Fibroblast of skin of back (primary cell): ENCODE results near the gene HOXB2.
A peak's percentile ranks its signal among the peaks of the same experiment; 100 is the strongest.

ENCODE experiments used
- DNase-seq: peaks from one replicate; pipeline ENCODE4 v3.0.0-alpha.2; 2013

The HOXB2 gene

DNA sequence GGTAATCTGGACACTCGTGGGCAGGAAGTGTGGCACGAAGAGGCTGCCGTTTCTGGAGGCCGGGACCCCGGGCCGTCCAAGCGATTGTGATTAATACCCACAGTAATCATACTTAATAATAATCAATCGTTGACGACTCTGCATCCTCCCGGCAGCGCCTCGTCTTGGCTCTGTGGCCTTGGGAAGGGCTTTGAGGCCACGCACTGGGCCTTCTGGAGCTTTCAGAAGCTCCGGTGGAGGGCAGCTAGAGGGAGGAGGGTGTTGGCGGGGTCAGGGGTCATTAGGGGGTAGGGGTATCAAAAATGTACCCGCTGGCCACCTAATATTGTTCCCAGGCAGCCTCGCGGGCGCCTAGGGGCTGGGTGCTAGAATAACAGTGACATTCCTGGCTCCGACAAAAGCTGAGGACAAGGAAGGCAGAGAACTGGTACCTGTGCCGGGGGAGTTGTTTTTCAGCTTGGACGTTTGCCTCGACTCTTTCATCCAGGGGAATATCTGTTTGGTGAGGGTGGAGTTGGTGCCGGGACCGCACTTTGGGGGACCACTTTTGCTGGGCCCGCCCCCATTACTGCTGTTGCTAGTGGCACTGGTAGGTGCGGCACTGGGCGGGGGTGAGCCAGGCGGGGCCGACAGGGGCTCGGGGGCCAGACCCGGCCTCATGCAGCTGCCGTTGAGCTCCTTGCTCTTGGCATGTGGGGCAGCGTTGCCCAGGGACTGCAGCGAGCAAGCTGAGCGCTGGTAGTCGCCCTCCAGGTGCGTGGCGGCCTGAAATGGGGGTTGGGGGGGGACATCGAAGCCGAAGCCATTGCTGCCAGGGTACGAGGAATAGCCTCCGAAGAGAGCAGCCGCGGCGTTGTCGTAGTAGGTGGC, 6.9 kb upstream of the HOXB2 start:
- DNase-seq = no peak

DNA sequence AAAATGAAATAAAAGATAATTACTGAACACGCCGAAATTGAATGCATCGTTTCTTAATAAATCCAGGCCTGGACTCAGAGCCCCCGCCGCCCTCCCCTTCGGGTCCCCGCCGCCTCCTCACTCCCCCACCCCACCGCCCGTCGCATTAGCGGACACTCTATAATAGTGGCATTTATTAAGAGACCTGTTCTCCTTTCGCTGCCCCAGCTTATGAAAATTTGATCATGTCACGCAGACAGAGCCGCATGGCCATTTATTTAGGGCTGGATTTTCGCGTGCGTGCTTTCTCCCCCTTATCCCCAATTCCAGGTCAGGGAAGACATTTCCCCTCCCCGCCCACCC, 6.3 kb upstream of the HOXB2 start:
- DNase-seq = no peak

DNA sequence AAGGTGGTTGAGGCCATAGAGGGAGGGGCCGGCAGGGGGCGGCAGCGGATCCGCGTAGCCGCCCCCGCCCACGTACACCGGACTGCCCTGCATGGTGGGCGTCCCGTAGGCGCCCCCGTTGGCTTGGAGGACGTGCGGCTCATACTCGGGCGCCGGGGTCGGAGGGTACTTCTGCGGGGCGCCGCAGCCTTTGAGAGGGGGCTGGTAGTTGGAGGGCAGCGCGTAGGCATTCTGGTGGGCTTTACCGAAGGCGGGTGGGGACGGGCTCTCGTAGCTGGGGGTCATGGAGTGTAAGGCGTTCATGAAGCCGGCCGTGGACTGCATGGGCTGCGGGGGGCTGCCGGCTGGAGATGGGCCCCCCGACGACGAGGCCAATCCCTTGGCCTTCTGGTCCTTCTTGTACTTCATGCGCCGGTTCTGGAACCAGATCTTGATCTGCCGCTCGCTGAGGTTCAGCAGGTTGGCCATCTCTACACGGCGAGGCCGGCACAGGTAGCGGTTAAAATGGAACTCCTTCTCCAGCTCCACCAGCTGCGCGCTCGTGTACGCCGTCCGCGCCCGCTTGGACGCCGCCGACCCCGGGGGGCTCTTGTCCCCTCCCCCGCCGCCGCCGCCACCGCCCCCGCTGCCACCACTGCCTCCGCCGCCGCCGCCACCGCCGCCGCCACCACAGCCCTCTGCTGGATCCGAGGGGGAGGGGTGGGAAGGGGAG, 5.7 kb upstream of the HOXB2 start:
- DNase-seq = no peak

DNA sequence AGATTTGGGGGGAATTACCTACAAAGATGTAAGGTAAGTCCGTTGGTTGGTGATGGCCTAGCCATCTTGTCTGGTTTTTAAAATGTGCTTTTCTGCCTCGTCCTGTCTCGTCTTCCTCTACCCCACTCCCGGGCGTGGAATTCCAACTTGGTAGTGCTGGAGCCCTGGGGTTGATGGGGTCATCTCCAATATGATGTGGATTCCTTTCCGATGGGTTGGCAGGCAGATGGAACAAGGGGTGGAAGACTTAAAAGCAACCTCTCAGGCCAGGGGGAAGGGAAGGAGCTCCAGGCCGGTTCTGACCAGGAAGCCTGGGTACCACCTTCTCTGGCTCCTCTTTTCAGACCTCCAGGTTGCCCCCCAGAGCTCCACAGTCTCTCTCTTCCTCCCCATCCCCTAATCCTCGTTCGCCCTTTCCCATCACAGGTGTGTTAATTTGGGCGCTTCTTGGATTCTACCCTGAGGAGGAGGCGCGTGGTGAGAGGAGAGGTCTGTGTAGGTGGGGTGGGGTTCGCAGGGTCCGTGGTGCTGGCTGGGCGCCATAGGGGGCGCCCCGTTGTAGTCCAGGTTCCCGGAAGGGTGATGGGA, 5.1 kb upstream of the HOXB2 start:
- no peak for DNase-seq

DNA sequence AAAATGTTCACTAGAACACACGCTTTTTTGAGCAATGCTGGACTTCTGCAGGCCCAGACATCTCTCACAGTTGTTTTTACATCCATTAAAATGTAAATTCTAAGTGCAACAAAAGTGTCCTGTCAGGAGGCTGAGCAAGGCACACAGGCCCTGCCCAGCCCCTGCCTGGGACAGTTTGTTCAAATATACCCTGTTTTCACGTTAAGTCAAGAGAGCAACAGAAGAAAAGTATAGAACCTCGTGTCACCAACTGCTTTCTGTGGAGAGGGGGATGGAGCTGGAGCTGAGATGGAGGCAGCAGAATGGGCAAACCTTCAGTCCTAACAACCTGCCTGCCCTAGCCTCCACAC, 4.3 kb upstream of the HOXB2 start:
- DNase-seq = no peak

DNA sequence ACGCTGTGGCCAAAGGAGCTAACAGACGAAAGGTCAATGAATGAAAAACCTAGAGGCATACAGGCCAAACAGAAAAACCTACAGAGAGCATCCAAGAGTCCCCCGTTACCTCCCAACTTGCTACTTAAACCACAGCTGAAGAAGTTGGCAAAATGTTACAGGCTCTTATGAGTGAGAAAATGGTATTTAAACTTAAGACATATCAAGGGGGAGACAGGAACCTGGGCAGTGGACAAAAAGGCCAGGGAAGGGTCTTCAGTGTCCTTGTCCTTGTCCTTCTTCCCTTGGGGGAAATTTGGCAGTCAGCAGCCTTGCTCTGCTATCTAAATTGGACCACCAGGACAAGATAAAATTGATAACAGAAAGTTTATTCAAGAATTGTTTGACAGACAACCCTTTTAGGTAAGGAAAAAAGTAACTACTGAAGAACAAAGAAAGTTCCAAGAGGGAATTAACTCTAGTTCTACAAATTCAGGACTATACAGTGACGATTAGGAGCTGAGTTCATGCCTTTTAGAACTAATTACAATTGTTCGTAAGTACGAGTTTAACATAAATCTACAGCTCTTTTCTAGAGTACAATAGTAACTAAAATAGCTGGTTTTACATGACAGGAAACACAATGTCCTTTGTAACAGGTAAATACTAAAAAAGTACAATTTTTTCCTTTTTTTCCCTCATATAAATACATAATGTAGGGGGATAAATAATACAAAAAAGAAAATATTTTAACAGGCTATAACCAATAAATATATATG, 3.8 kb upstream of the HOXB2 start:
- no peak for DNase-seq

DNA sequence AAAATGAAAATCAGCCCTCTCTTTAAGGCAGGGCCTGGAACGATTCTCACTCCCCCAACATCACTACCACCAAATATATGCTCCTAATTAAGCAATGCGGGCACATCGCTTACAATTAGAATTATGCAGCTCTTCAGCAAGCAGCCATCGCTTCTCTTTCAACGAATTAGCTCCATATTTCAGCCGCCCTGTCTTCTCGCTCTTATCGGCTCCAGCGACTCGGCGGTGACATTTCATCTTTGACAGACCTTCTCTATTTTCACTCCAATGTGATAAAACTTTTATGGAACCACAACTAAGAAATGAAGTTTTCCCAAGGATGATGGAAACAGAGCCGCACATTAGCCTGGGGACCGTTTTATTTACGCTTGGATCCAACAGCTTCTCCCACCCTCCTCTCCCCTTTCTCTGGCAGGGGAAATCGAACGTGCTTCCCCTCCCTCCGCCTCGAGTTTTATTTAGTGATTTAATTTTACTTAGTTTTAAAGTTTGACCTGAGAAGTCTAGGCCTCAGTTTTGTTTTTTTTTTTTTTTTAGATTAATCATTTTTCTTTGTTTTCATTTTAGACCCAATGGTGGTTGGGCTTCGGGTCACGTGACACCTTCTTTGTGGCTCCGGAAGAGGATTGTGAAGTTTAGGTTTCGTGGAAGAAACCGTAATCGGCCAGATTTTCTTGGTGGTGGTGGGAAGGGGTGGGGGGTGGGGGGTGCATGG, 3.1 kb upstream of the HOXB2 start:
- peak; percentile 83 for DNase-seq

DNA sequence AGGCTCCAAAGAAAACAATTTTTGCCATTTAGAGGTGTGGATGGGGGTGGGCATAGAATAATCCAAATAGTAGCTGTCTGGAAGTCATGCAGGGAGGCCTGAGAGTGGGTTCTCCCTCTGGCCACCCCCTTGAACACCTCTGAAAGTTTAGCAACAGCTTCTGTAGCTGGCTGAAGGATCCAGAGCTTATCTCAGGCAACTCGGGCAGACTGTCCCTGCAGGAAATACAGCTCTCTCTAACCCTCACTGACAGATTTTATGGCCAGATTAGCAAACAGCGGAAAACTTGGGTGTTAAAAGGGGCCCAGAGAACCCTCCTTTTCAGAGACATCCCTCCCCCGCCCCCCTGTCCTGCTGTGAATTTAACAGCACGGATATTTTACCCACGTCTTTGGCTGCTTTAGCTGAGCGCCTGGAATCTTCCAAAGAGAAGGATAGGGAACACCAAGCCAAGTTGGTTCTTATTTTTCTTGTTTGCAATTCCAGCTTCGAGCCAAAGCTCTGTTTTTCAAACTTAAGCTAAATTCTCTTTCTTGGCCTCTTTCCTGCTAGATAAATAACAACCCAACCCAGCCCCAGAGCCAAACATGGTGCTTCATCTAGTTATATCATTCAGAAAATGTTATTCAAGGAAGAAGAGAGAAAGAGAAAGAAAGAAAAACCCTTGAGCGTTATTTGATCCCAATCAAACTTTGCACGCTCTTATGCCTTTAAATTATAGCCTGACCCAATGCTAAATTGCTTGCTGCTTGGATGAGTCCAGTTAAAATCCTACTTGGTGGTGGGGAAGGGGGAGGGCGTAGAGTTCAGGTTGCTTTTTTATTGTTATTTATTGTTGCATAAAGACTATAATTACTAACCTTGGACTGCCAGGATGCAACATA, 2.3 kb upstream of the HOXB2 start:
- peak; percentile 33 for DNase-seq

DNA sequence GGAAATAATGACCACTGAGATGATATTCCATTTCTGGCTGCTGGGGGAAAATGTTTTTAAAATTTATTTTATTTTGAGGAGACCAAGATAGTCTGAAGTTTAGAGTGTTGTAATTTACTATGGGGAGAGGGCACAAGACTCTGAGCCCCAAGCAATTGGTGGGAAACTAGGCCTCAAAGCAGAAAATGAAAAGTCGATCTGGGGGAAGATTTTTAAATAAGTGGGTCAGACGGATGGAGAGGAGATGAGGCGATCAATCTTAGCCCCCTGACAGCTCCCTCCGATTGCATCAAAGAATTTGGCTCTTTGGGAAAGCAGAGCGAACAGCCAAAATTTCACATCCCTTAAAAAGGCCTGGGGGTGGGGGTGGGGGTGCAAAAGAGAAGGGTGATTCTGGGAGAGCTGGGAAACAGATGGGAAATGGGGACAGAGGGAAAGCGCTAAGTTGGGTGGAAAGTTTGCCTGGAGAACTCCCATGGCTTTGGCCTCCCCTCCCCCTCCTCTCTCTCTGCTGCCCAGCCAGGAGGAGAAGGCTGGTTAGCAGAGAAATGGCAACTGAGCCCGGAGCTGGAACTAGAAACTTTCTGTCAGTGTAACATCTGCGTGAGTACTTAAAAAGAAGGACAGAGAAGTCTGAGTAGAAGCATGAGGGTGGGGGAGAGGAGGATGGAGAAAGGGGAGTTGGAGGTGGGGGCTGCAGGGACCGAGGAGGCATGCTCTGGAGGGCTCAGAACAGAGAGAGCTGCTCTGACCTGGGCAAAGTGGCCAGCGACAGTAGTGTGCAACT, 1.4 kb upstream of the HOXB2 start:
- DNase-seq = peak; percentile 47

DNA sequence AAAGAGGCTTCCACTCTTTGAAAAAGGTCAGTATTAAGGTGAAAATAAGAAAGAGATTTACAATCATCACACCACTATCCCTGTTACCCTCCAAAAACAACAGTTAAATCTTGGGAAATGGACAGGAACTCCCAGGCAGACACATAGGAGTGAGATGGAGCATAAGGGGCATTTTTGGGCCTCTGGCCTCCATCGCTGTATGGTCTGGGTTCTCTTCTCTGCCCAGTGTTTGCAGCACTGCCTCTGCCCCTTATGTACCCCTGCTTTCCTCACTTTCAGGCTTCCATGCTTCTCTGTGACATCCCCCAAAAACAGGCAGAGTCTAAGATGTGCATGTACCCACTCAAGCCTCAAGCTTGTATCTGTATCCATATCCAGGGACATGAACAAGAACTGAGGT, 630 bp upstream of the HOXB2 start:
- no peak for DNase-seq

DNA sequence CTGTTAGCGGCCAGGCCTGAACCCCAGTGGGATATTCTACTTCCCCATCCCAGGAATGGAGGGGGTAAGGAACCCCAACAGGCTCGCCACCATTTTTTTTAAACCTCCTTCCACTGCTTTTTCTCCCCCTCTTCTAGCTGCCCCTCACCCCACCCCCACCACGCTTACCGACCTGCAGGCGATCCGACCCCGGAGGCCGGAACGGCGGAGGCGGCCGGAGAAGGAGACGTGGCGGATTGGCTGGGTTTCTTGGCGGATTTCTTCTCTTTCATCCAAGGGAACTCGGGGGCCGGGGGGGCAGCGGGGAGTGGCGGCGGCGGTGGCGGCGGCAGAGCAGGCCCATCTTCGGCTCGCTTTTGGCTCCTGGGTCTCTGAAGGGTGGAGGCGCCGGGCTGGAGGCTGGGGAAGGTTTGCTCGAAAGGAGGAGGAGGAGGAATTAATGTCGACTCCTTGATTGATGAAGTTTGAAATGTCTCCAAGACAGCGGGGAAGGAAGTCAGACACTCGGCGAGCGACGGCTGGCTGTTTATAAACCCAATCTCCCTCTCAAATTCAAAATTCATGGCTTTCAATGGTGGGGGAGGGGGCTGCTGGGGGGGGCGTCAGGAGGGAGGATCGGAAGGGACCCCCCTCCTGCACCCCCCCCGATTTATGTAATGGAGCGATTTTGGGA, 424 bp downstream of the HOXB2 start:
- peak; percentile 81 for DNase-seq

DNA sequence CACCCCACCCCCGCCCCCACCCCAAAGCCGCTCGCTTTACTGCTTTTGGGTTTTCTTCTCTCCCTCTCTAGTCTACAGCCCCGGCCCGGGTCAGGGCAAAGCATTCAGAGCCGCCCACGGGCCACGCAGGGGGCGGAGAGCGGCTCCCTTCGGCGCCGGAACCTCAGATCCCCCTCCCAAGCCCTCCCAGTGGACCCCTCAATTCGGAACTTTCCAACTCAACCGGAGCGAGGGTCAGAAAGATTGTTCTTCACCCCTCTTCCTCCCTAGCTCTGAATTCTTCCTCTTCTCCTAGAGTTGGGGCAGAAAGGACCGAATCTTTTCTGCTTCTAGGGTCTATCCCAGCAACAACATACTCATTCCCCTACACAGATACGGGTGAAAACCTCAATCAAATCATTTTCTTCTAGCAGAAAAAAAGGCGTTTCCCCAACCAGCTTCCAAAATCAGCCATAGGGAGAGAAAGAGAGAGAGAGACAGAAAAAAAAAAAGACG, 1.0 kb downstream of the HOXB2 start:
- DNase-seq = peak; percentile 48

DNA sequence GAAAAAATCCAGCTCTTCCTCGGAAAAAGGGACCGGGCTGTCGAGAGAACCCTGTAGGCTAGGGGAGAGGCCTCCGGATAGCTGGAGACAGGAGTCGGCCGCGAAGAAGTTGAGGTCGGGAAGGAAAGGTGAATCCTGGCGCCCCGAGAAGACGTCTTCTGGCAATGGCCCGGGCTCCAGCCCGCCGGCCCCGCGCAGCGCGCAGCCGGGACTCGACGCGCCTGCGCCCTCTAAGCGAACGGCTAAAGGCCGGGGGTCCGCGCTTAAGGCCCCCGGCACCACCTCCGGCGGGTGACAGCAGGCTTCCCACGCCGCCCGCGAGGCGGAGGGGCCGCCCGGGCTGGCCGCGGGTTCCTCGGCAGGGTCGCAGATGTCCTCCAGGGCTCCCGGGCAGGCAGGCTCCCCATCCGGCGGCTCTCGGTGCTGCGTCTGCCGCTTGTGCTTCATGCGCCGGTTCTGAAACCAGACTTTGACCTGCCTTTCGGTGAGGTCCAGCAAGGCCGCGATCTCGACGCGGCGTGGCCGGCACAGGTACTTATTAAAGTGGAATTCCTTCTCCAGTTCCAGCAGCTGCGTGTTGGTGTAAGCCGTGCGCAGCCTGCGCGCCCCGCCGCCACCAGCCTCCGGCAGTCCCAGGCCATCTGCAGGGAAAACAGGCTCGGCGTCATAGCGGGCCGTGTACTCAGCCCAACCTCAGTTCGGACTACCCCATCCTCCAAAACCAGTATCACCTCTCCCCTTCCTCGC, 1.6 kb downstream of the HOXB2 start:
- DNase-seq = peak; percentile 67

DNA sequence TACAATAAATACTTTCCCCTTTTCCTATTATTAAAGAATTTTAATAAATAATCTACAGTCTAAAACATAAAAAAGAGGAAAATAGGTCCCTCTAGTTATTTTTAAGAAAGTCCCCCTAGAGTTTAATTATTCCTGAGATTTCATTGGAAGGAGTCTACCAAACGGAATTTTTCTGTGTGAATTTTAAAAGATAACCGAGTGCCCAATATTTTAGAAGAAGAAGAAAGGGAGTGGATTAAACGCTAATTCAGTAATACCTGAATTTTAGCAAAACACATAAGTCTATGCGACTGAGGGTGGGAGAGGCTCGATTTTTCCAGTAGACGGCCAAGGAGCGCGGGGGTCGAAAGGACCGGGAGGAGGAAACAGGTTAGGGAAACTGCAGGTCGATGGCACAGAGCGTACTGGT, 2.2 kb downstream of the HOXB2 start:
- no peak for DNase-seq

DNA sequence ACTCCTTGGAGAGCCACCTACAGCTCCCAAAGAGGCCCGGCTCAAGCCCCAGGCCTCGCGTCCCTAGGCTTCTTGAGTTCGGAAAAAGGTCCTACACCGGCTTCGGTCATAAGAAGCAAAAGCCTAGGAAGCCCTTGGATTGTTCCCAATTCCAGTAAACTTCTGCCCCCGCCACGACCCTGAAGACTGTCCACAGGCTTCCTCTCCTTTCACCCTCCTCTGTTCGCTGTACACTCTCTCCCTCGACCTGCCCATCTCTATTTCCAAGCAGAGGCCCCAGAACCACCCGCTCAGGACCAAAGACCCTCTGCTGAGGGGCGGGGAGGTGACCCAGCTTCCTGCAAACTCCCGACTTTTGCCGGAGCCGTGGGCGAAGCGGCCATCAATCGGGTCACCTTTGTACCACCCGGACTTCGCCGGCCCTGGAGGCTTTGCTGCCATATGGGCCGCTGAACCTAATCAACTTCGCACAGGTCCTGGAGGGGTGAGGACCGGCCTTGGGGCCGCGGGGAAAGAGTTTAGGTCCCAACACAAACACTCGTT, 2.7 kb downstream of the HOXB2 start:
- peak; percentile 46 for DNase-seq

DNA sequence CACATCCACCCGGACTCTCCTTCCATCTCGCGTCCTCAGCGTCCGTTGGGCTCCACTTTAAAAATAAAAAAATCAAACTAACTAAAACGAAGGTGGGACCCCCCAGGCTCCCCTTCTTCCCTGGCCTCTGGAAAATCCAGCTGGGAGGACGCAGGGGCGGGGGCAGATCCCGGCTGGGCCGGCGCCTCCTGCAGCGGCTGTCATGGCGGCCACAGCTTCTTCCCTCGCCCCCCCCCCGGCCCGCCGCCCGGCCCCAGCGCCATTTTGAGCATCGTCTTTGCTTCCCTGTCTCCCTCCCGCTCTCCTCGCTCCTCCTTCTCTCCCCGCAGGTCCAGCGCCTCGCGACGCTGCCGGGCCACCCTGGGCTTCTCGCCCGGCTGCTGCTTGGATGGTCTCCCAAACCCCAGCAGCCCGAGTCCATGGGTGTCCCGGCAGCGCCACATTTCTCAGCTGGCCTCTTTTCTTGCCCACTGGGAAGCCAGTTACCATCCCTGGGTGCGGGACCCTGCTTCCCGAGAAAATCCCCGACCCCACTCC, 3.3 kb downstream of the HOXB2 start:
- DNase-seq = peak; percentile 77

DNA sequence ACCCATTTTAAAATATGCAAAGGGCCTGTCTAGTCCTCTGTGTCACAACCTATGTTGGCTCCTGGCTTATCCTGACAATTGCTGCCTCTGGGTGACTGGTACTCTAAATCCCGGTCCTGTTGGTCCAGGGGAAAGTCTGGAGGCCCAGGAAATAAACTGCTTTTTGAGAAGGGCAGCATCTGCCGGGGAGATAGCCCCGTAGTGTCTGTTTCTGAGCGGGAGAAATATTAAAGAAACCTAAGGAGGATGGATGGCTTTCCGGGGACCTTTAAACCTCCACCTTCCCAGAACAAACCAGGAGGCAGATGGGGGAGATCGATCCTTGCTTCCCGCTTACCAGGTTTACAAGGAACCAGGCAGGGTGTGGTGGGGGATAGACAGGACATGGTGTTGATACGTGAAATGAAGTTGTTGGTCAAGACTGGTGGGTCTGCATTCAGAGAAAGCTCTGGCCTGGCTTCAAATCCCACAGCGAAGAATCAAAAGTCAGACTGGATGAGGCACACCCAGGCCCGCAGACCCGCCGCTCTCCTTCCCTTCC, 3.8 kb downstream of the HOXB2 start:
- DNase-seq = peak; percentile 38

DNA sequence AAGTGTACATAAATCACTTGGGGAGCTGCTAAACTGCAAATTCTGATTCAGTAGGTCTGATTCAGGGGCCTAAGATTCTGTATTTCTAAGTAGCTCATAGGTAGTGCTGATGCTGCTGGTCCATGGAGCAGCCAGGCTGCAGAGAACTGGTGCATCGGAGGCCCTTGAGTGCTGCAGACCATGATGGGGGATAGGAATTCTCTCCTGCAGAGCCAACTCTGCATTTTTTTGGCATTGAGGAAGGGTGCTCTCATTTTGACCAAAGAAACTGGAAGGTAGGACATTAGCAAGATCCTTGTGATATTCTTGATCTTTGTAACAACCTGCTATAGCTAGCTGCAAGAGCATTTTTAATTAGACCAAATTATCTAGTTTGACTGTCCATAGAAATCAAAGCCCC, 4.7 kb downstream of the HOXB2 start:
- DNase-seq = peak; percentile 44
